Kidney epithelial cell (primary cell): ENCODE results near the gene TRPT1. TPM values are rescaled to one million over a fixed set of nuclear protein-coding genes. Genes with fewer than 3 reads are reported as not detected.

Experiments used
- DNase-seq: peaks from one replicate; pipeline ENCODE4 v3.0.0-alpha.2; 2010; ENCODE audit warnings: low read depth
- H3K27me3 ChIP-seq: 2 replicates; pipeline ENCODE4 v1.6.0; 2011; ENCODE audit warnings: low read length; ENCODE audit not compliant: control insufficient read depth, insufficient read depth
- H3K36me3 ChIP-seq: 2 replicates; pipeline ENCODE4 v1.5.1; 2011; ENCODE audit warnings: low read length; ENCODE audit not compliant: control insufficient read depth, insufficient read depth
- H3K4me3 ChIP-seq: 2 replicates; pipeline ENCODE4 v1.5.1; 2011; ENCODE audit warnings: low read depth, mild to moderate bottlenecking, control low read depth, low read length
- CTCF ChIP-seq: IDR thresholded peaks from 2 replicates; pipeline ENCODE4 v1.5.1; 2011; ENCODE audit warnings: mild to moderate bottlenecking, moderate library complexity, low read length, control low read depth, inconsistent platforms; ENCODE audit not compliant: insufficient read depth, poor library complexity, severe bottlenecking
- total RNA-seq: library from RNA; depleted of rRNA; stranded (reverse); fragments of >200 nt; gene quantifications from 2 replicates; pipeline ENCODE4 v1.2.3, GENCODE V29; 2015

Gene TRPT1
- total RNA-seq, 1 donor from 2014 or later, result 77.1 TPM

GRCh38 chr11:64244107-64244506, 18.1 kb upstream of the TRPT1 start:
- H3K4me3 ChIP-seq, result no peak overlapping the region

GRCh38 chr11:64243236-64243854, 17.4 kb upstream of the TRPT1 start:
- Histone ChIP-seq H3K36me3 (peaks cover 3% of the 10 kb centered on the region), H3K4me3 (no peak overlapping the region), H3K27me3 (no peaks in the 10 kb centered on the region)
- TF ChIP-seq CTCF, result no peak
- no peak for DNase-seq

More at GRCh38 chr11:64244107-64244506, 18.1 kb upstream of the TRPT1 start:
- no peak for DNase-seq
- Histone ChIP-seq H3K36me3 (peaks cover 3% of the 10 kb centered on the region), H3K27me3 (no peaks in the 10 kb centered on the region)
- TF ChIP-seq CTCF, result no peak

DNA sequence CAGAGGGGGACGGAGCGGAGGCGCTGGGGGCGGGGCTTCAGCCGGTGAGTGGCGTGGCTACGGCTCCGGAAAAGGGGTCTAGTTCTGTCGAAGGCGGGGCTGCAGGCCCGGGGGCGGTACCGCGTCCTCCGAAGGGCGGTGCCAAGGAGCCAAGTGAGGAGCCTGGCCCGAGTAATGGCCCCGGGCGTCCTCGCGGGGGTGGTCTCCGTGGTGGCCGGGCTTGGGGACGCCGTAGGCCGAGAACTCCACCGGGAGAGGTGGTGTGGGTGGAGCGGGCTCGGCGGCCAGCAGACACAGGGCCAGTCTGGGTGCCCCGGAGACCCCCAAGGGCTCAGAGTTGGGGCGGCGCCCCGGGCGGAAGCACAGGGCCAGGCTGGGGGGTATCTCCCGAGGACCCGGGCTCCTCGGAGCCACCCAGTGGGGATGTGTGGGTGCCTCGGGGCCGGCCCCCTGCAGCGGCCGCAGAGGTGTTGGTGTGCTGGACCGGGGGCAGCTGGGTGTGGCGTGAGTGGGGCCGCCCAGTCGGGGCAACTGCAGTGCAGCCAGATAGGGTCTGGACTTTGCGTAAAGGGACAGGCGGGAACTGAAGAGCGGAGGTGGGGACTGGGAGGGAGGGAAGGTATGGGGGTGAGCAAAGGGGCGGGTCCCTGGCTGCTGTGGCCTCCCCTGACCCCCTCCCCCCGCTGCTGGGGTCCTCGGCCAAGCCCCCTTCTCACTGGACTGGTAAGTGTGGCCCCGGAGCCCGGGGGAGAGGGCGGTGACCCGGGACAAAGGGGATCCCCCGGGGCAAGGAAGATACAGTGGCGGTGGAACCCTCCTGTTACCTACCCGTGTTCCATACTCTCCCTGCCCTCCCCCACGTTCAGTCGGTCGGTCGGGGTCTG, 15.7 kb upstream of the TRPT1 start:
- Histone ChIP-seq H3K36me3 (peaks cover 3% of the 10 kb centered on the region), H3K4me3 (peak overlapping the region; percentile 87), H3K27me3 (no peaks in the 10 kb centered on the region)
- DNase-seq, result peak; percentile 80
- no peak for TF ChIP-seq CTCF

GRCh38 chr11:64241241-64241490, 15.2 kb upstream of the TRPT1 start:
- DNase-seq, result no peak
- Histone ChIP-seq H3K36me3 (peaks cover 3% of the 10 kb centered on the region), H3K4me3 (peak overlapping the region; percentile 58), H3K27me3 (no peaks in the 10 kb centered on the region)
- TF ChIP-seq CTCF, result no peak

- no peak for TF ChIP-seq CTCF
These were observed 14.7 kb upstream of the TRPT1 start, which contains the start of gene FKBP2 for GRCh38 chr11:64240435-64241240. Gene FKBP2 (plus strand): TSS chr11:64241095. CDS start chr11:64242388, 1,293 bp downstream.

More at GRCh38 chr11:64240435-64241240, 14.7 kb upstream of the TRPT1 start, which contains the start of gene FKBP2:
- Histone ChIP-seq H3K36me3 (peaks cover 3% of the 10 kb centered on the region), H3K4me3 (peak within 1 kb of the TSS; percentile 87), H3K27me3 (no peaks in the 10 kb centered on the region)
- peak; percentile 71 for DNase-seq
